Activated gamma-delta T cell treated with anti-CD3 and anti-CD28 coated beads, Interleukin-2, amount 50 U/mL, for 16 hours (primary cell): Measurements from ENCODE around the gene SORBS1.
"Not testable (repeated sequence)": the region's sequence is repeated elsewhere in the genome, so short reads cannot be mapped to it uniquely, and the experiment has no call there.

Source experiments
- DNase-seq: peaks from one replicate; pipeline ENCODE4 v3.0.0-alpha.2; 2020; ENCODE audit warnings: low read depth

The SORBS1 gene

GRCh38 chr10:95388539-95388938, 172.6 kb downstream of the SORBS1 start:
- no peak for DNase-seq

- DNase-seq: no peak
Measured at GRCh38 chr10:95388109-95388471, 173.1 kb downstream of the SORBS1 start.

- no peak for DNase-seq
Measured at GRCh38 chr10:95384011-95384704, 177.0 kb downstream of the SORBS1 start.

GRCh38 chr10:95382596-95382995, 178.6 kb downstream of the SORBS1 start:
- no peak for DNase-seq

GRCh38 chr10:95382174-95382573, 179.0 kb downstream of the SORBS1 start:
- no peak for DNase-seq

- no peak for DNase-seq
Measured at GRCh38 chr10:95377950-95378349, 183.2 kb downstream of the SORBS1 start.

GRCh38 chr10:95375418-95375817, 185.8 kb downstream of the SORBS1 start:
- DNase-seq: no peak

GRCh38 chr10:95374597-95375209, 186.5 kb downstream of the SORBS1 start:
- no peak for DNase-seq

GRCh38 chr10:95373660-95374059, 187.5 kb downstream of the SORBS1 start:
- DNase-seq: no peak

GRCh38 chr10:95364342-95364741, 196.8 kb downstream of the SORBS1 start:
- no peak for DNase-seq

- no peak for DNase-seq
Measured at GRCh38 chr10:95363303-95363912, 197.8 kb downstream of the SORBS1 start.

GRCh38 chr10:95360122-95360714, 201.0 kb downstream of the SORBS1 start:
- DNase-seq: no peak

GRCh38 chr10:95359466-95359865, 201.7 kb downstream of the SORBS1 start:
- no peak for DNase-seq

- DNase-seq: no peak
Measured at GRCh38 chr10:95356190-95356955, 204.8 kb downstream of the SORBS1 start.

GRCh38 chr10:95355301-95355700, 205.9 kb downstream of the SORBS1 start:
- no peak for DNase-seq

GRCh38 chr10:95354110-95354509, 207.1 kb downstream of the SORBS1 start:
- DNase-seq: no peak

- DNase-seq: no peak
Measured at GRCh38 chr10:95353123-95353522, 208.0 kb downstream of the SORBS1 start.

GRCh38 chr10:95352684-95353083, 208.5 kb downstream of the SORBS1 start:
- no peak for DNase-seq

- no peak for DNase-seq
Measured at GRCh38 chr10:95350830-95351228, 210.3 kb downstream of the SORBS1 start.

GRCh38 chr10:95350219-95350829, 210.8 kb downstream of the SORBS1 start:
- no peak for DNase-seq

- not testable (repeated sequence) for DNase-seq
Measured at GRCh38 chr10:95347402-95347766, 213.8 kb downstream of the SORBS1 start.
